Panc1 (cell line): ENCODE results near the gene WDR64.

Source experiments
- POLR2AphosphoS5 ChIP-seq: IDR thresholded peaks from 2 replicates; pipeline ENCODE4 v1.6.1; 2012; ENCODE audit warnings: mild to moderate bottlenecking, low read depth, low read length, moderate library complexity
- SIN3A ChIP-seq: IDR thresholded peaks from 2 replicates; pipeline ENCODE4 v1.6.1; 2012; ENCODE audit warnings: low read depth, mild to moderate bottlenecking, low read length, moderate library complexity, borderline replicate concordance; ENCODE audit not compliant: insufficient read depth
- TCF7L2 ChIP-seq: IDR thresholded peaks from 2 replicates; pipeline ENCODE4 v1.6.1; 2011; ENCODE audit warnings: mild to moderate bottlenecking, low read depth, low read length, inconsistent platforms
- TF ChIP-seq, protein P1 (sequence below): fragments of 450-650 bp; IDR thresholded peaks from 2 replicates; pipeline ENCODE4 v1.5.1; 2017; ENCODE audit warnings: mild to moderate bottlenecking
- TF ChIP-seq, protein P2 (sequence below), 2 experiments: IDR thresholded peaks; 2 replicates each; pipeline ENCODE4 v1.6.1; 2011 to 2012; ENCODE audit warnings: low read depth in 2 of 2, control low read depth in 1 of 2, low read length in 1 of 2, mild to moderate bottlenecking in 1 of 2, moderate library complexity in 1 of 2; ENCODE audit not compliant: insufficient read depth in 1 of 2

DNA sequence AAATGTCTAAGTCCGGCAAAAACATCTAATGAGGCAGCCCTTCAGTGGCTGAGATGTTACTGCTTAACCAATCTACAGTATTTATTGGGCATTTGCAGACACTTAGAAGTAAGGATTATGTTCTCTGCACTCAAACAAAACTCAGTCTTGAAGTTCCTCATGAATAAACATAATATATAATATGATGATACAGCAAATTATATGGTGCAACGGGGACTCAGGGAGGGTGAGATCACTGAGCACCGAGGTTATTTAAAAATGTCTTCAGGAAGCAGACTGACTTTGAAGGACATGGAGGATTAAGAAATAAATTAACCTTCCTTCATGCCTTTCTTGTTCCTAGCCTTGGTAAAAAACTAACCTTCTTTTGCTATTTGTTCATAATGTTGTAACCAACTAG is 27.9 kb downstream of the WDR64 start:
- TF ChIP-seq, protein P1, sequence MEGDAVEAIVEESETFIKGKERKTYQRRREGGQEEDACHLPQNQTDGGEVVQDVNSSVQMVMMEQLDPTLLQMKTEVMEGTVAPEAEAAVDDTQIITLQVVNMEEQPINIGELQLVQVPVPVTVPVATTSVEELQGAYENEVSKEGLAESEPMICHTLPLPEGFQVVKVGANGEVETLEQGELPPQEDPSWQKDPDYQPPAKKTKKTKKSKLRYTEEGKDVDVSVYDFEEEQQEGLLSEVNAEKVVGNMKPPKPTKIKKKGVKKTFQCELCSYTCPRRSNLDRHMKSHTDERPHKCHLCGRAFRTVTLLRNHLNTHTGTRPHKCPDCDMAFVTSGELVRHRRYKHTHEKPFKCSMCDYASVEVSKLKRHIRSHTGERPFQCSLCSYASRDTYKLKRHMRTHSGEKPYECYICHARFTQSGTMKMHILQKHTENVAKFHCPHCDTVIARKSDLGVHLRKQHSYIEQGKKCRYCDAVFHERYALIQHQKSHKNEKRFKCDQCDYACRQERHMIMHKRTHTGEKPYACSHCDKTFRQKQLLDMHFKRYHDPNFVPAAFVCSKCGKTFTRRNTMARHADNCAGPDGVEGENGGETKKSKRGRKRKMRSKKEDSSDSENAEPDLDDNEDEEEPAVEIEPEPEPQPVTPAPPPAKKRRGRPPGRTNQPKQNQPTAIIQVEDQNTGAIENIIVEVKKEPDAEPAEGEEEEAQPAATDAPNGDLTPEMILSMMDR, result no peak
- no peak for TF ChIP-seq POLR2AphosphoS5
- TF ChIP-seq, protein P2, sequence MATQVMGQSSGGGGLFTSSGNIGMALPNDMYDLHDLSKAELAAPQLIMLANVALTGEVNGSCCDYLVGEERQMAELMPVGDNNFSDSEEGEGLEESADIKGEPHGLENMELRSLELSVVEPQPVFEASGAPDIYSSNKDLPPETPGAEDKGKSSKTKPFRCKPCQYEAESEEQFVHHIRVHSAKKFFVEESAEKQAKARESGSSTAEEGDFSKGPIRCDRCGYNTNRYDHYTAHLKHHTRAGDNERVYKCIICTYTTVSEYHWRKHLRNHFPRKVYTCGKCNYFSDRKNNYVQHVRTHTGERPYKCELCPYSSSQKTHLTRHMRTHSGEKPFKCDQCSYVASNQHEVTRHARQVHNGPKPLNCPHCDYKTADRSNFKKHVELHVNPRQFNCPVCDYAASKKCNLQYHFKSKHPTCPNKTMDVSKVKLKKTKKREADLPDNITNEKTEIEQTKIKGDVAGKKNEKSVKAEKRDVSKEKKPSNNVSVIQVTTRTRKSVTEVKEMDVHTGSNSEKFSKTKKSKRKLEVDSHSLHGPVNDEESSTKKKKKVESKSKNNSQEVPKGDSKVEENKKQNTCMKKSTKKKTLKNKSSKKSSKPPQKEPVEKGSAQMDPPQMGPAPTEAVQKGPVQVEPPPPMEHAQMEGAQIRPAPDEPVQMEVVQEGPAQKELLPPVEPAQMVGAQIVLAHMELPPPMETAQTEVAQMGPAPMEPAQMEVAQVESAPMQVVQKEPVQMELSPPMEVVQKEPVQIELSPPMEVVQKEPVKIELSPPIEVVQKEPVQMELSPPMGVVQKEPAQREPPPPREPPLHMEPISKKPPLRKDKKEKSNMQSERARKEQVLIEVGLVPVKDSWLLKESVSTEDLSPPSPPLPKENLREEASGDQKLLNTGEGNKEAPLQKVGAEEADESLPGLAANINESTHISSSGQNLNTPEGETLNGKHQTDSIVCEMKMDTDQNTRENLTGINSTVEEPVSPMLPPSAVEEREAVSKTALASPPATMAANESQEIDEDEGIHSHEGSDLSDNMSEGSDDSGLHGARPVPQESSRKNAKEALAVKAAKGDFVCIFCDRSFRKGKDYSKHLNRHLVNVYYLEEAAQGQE (IDR thresholded peaks at IDR 0.05; ENCODE audit: insufficient read depth in 1 of 2, low read depth in 2 of 2, low read length in 1 of 2), result no peak
- no peak for TF ChIP-seq SIN3A
- TF ChIP-seq TCF7L2, result no peak
